ENCODE data around the gene GIGYF2. TPM values are rescaled to one million over a fixed set of nuclear protein-coding genes. Genes with fewer than 3 reads are reported as not detected.

GIGYF2 gene
- total and polyA plus RNA-seq, 4 donors = 10.6 to 50.5 (median 26.7) TPM

- peak; percentile 35 for DNase-seq (ENCODE audit: low spot score)
- H3K27me3 ChIP-seq (ENCODE audit: control insufficient read depth in 4 of 4, insufficient read depth in 4 of 4, low read length in 3 of 4) = no peaks in the 10 kb centered on the region
- peaks cover 5 to 44% (median 28%) of the 10 kb centered on the region in 4 donors for H3K4me1 ChIP-seq (ENCODE audit: control insufficient read depth in 4 of 4, insufficient read depth in 4 of 4, low read length in 3 of 4)
- no peaks in the 10 kb centered on the region for H3K36me3 ChIP-seq (ENCODE audit: control insufficient read depth in 4 of 4, insufficient read depth in 3 of 4, low read depth in 1 of 4, low read length in 3 of 4)
- WGBS = 47% methylated on average over 9 of the region's 9 CpGs
- peak overlapping the region; percentile 71 to 94 for H3K27ac ChIP-seq (ENCODE audit: low read depth in 1 of 2, low read length in 2 of 2)
- H3K9ac ChIP-seq (ENCODE audit: low read depth in 1 of 2, low read length in 2 of 2) = peak overlapping the region in 1 of 2 donors; percentile 38
- no peak overlapping the region for H3K4me3 ChIP-seq (ENCODE audit: low read depth in 1 of 3, low read length in 3 of 3)
- TF ChIP-seq RAD21 (IDR thresholded peaks at IDR 0.05) (peak; percentile 8 to 28), SP1 (IDR thresholded peaks at IDR 0.05) (peak; percentile 96), MAX (IDR thresholded peaks at IDR 0.05) (no peak), RXRA (IDR thresholded peaks at IDR 0.05) (peak; percentile 55 to 74), HNF4A (conservative IDR thresholded peaks at IDR 0.05) (peak; percentile 88 to 89), TAF1 (conservative IDR thresholded peaks at IDR 0.05) (no peak), ATF3 (IDR thresholded peaks at IDR 0.05) (peak; percentile 57), CTCF (IDR thresholded peaks at IDR 0.05; ENCODE audit: low read depth, low read length, missing input control) (no peak), FOXA1 (IDR thresholded peaks at IDR 0.05) (no peak), HNF4G (IDR thresholded peaks at IDR 0.05) (peak; percentile 80), GABPA (IDR thresholded peaks at IDR 0.05 in 1 of 2, conservative IDR thresholded peaks at IDR 0.05 in 1 of 2) (no peak), EGR1 (IDR thresholded peaks at IDR 0.05; ENCODE audit: low read depth in 2 of 2) (no peak), ZBTB33 (IDR thresholded peaks at IDR 0.05) (no peak), NR2F2 (IDR thresholded peaks at IDR 0.05) (no peak), FOXA2 (IDR thresholded peaks at IDR 0.05) (peak; percentile 39), REST (IDR thresholded peaks at IDR 0.05) (peak; percentile 50), YY1 (IDR thresholded peaks at IDR 0.05) (peak; percentile 82), JUND (IDR thresholded peaks at IDR 0.05) (peak; percentile 96 to 97)
- no peaks in the 10 kb centered on the region for H3K9me3 ChIP-seq (ENCODE audit: control insufficient read depth in 4 of 4, low read length in 3 of 4)
Measured at GRCh38 chr2:232860593-232861241, 163.6 kb downstream of the GIGYF2 start.
